KMS-11 (cell line): ENCODE measurements around the gene METTL1.
"Not testable (repeated sequence)": the region's sequence is repeated elsewhere in the genome, so short reads cannot be mapped to it uniquely, and the experiment has no call there.

ENCODE experiments used
- H2AFZ ChIP-seq: fragments of 200-600 bp; sonication (generic); 2 replicates; pipeline ENCODE4 v1.6.1; 2016; ENCODE audit warnings: antibody characterized with exemption, mixed run types, low read depth
- H3K27ac ChIP-seq: fragments of 200-600 bp; sonication (generic); 2 replicates; pipeline ENCODE4 v1.6.1; 2016; ENCODE audit warnings: mild to moderate bottlenecking, mixed run types
- H3K27me3 ChIP-seq: fragments of 200-600 bp; sonication (generic); 2 replicates; pipeline ENCODE4 v1.6.1; 2017; ENCODE audit warnings: mild to moderate bottlenecking, low read depth, mixed run types, moderate library complexity; ENCODE audit not compliant: insufficient read depth
- H3K36me3 ChIP-seq: fragments of 200-600 bp; sonication (generic); 2 replicates; pipeline ENCODE4 v1.6.1; 2017; ENCODE audit warnings: mild to moderate bottlenecking, mixed run types; ENCODE audit not compliant: insufficient read depth
- H3K4me1 ChIP-seq: fragments of 200-600 bp; sonication (generic); 2 replicates; pipeline ENCODE4 v1.6.1; 2016; ENCODE audit warnings: mild to moderate bottlenecking, low read depth, mixed run types; ENCODE audit not compliant: poor library complexity, severe bottlenecking
- H3K4me2 ChIP-seq: fragments of 200-600 bp; sonication (generic); 2 replicates; pipeline ENCODE4 v1.7.0; 2016; ENCODE audit warnings: mild to moderate bottlenecking, mixed run types
- H3K4me3 ChIP-seq: fragments of 200-600 bp; sonication (generic); IDR thresholded peaks from 2 replicates; pipeline ENCODE4 v1.6.1; 2017; ENCODE audit warnings: low read depth, low read length, mixed read lengths; ENCODE audit not compliant: insufficient read depth
- H3K79me2 ChIP-seq: fragments of 200-600 bp; sonication (generic); 2 replicates; pipeline ENCODE4 v1.6.1; 2016; ENCODE audit warnings: low read depth, mixed run types; ENCODE audit not compliant: insufficient read depth
- H3K9ac ChIP-seq: fragments of 200-600 bp; sonication (generic); 2 replicates; pipeline ENCODE4 v1.6.1; 2016; ENCODE audit warnings: mild to moderate bottlenecking, mixed run types
- H4K20me1 ChIP-seq: fragments of 200-600 bp; sonication (generic); 2 replicates; pipeline ENCODE4 v1.6.1; 2016; ENCODE audit warnings: mild to moderate bottlenecking, mixed run types; ENCODE audit not compliant: insufficient read depth
- TF ChIP-seq, protein P1 (sequence below): fragments of 200-600 bp; sonication (generic); conservative IDR thresholded peaks from 2 replicates; pipeline ENCODE4 v1.6.1; 2017; ENCODE audit warnings: low read depth, mild to moderate bottlenecking, antibody characterized with exemption, low read length, moderate library complexity, mixed read lengths

The METTL1 gene

DNA sequence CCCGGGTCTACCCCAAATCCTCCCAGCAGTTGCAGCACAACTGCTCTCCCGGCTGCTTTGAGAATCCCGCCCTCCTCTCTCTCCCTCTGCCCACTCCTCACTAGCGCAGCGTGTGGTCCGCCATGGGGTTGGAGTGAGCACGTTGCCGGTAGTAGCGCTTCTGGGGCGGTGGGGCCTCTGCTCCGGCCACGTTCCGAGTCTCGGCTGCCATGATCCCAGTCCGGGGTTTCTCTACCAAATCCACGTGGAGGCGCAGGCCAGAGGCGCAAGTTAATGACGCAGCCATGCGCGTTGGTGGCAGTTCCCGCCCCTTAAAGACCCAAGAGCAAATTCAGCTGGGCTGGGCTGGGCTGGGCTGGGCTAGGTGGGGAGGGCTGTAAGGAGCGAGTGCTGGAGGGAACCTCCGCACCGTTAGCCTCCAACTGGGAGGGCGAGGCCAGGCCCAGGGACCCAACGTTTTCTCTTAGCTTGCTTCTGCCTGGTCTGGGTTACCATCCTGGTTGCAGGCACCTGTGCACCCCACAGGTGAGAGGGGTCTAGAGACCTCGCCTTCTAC is at the start of gene METTL1:
TSS of gene METTL1 (minus strand) at position 233 of the 556 bp plus-strand sequence. CDS start at position 211, 22 bp downstream.
- TF ChIP-seq, protein P1, sequence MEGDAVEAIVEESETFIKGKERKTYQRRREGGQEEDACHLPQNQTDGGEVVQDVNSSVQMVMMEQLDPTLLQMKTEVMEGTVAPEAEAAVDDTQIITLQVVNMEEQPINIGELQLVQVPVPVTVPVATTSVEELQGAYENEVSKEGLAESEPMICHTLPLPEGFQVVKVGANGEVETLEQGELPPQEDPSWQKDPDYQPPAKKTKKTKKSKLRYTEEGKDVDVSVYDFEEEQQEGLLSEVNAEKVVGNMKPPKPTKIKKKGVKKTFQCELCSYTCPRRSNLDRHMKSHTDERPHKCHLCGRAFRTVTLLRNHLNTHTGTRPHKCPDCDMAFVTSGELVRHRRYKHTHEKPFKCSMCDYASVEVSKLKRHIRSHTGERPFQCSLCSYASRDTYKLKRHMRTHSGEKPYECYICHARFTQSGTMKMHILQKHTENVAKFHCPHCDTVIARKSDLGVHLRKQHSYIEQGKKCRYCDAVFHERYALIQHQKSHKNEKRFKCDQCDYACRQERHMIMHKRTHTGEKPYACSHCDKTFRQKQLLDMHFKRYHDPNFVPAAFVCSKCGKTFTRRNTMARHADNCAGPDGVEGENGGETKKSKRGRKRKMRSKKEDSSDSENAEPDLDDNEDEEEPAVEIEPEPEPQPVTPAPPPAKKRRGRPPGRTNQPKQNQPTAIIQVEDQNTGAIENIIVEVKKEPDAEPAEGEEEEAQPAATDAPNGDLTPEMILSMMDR, result no peak
- H3K79me2 ChIP-seq, result peaks cover 16% of the 10 kb centered on the region; the same call in 1 of the 2 replicates
- no peaks in the 10 kb centered on the region for H4K20me1 ChIP-seq
- no peaks in the 10 kb centered on the region for H3K27me3 ChIP-seq
- peak within 1 kb of the TSS; percentile 97 for H3K4me2 ChIP-seq
- peak within 1 kb of the TSS; percentile 94 for H3K4me3 ChIP-seq
- peaks cover 22% of the 10 kb centered on the region for H3K4me1 ChIP-seq
- H3K9ac ChIP-seq, result peak within 1 kb of the TSS; percentile 98
- peak within 1 kb of the TSS; percentile 95 for H2AFZ ChIP-seq
- H3K27ac ChIP-seq, result peak within 1 kb of the TSS; percentile 93
- H3K36me3 ChIP-seq, result no peaks in the 10 kb centered on the region; the same call in 1 of the 2 replicates

DNA sequence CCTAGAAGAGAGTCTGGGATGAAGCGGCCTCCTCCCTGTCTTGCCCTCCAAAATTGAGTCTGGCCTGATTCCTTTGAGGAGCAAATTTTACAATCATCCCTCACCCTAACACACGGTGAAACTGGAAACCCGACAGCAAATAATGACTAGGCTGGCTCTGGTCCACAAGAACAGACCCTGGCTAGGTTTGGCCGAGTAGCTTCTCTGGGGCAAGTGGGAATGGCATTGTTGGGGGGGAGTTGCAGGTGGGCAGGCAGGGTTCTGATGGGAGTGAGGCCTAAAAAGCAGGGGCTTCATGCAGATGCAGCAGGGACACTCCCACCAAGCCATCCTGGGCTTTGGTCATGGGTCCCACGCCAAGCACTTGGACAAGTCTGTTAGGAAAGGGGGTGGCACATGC is 49.1 kb upstream of the METTL1 start:
- not testable (repeated sequence) for H3K27me3 ChIP-seq, H3K4me1 ChIP-seq, H3K4me3 ChIP-seq, H3K4me2 ChIP-seq, H2AFZ ChIP-seq, H3K36me3 ChIP-seq, H4K20me1 ChIP-seq, H3K27ac ChIP-seq, H3K9ac ChIP-seq, H3K79me2 ChIP-seq

DNA sequence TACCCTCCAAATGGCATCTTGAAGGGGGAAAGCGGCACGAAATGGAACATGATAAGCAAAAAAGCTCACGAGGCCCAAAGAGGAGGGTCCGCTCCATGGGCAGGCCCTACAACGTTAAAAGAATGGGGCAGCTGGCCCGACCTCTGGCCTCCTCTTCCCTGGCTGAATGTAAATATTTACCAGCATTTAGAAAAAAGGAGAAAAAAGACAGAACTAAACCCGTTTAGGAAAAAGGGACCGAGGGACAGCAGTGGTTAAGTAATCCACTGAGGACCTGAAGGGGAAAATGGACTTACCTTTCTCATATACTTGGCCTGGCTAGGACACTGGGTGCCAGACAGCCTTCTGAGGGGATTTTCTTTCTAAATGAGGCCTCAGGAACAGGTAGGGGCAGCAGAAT is 48.2 kb upstream of the METTL1 start:
- not testable (repeated sequence) for H3K27me3 ChIP-seq, H3K4me2 ChIP-seq, H3K4me3 ChIP-seq, H3K79me2 ChIP-seq, H3K9ac ChIP-seq, H3K36me3 ChIP-seq, H4K20me1 ChIP-seq, H2AFZ ChIP-seq, H3K4me1 ChIP-seq, H3K27ac ChIP-seq

DNA sequence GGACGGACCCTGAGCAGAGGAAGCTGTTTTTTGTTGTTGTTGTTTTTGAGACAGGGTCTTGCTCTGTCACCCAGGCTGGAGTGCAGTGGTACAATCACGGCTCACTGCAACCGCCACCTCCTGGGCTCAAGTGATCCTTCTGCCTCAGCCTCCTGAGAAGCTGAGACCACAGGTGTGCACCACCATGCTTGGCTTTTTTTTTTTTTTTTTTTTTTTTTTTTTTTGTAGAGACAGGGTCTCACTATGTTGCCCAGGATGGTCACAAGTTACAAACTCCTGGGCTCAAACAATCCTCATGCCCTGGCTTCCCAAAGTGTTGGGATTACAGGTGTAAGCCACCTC is 46.1 kb upstream of the METTL1 start:
- H3K9ac ChIP-seq, H3K79me2 ChIP-seq, H3K36me3 ChIP-seq, H3K4me1 ChIP-seq, H3K27me3 ChIP-seq, H2AFZ ChIP-seq, H3K4me3 ChIP-seq, H3K27ac ChIP-seq, H4K20me1 ChIP-seq, H3K4me2 ChIP-seq: not testable (repeated sequence)

DNA sequence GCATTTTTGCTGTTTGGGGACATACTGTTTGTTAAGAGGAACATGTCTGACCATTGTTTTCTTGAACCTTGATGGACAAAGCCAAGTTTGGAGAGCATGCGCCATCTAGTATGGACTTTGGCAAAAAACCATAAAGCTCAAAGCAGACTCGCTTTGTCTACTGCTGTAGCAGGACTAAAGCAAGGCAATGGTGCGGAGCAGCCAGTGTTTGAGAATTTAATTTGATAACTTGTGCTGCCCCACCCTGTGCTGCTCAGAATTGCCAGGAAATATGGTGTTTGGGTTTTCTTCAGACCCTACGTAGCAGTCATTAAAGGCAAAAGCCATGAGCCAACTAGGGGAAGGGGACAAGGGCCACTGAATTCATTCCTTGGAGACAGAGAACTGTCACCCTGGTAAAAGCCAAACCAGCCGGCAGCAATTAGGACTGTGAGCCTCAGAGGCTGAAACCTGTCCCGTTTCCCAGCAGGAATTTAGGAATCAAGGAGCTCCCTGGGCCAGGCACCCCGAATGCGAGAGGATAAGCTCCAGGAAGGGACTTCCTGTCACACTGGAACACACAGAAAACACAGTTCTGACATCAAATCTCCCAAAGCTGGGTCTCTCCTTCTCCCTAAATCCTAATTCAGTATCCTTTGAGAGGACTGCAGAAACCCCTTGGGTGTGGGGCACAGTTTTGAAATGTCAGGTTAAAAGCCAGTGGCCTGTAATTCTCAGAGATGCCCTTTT is 45.5 kb upstream of the METTL1 start:
- H3K27ac ChIP-seq, result no peak overlapping the region

More for the DNA sequence above, 45.5 kb upstream of the METTL1 start:
- no peak overlapping the region for H3K4me2 ChIP-seq
- no peak overlapping the region for H3K9ac ChIP-seq
- H3K79me2 ChIP-seq, result no peaks in the 10 kb centered on the region
- no peaks in the 10 kb centered on the region for H3K4me1 ChIP-seq
- no peak overlapping the region for H2AFZ ChIP-seq
- H3K27me3 ChIP-seq, result no peaks in the 10 kb centered on the region
- H3K36me3 ChIP-seq, result no peaks in the 10 kb centered on the region
- no peak overlapping the region for H3K4me3 ChIP-seq
- TF ChIP-seq, protein P1, result no peak
- H4K20me1 ChIP-seq, result no peaks in the 10 kb centered on the region
